HG02852 (cell line): ENCODE data around the gene LHB.
"Not testable (repeated sequence)": the region's sequence is repeated elsewhere in the genome, so short reads cannot be mapped to it uniquely, and the experiment has no call there.

ENCODE experiments used
- ATAC-seq: cut with Tn5 transposase; IDR thresholded peaks from one replicate; pipeline ENCODE4 v1.9.1; 2021; ENCODE audit warnings: mild to moderate bottlenecking, moderate library complexity; ENCODE audit not compliant: unreplicated experiment

The LHB gene

GRCh38 chr19:49038557-49039276 is 21.8 kb upstream of the LHB start:
- not testable (repeated sequence) for ATAC-seq

GRCh38 chr19:49038111-49038510 is 21.2 kb upstream of the LHB start:
- ATAC-seq, result not testable (repeated sequence)

GRCh38 chr19:49036815-49037214 is 19.9 kb upstream of the LHB start, which contains the start of gene CGB1:
TSS of gene CGB1 (minus strand) at chr19:49036895. CDS start at chr19:49036711, 184 bp downstream.
- ATAC-seq, result not testable (repeated sequence)

GRCh38 chr19:49031642-49032301 is 14.9 kb upstream of the LHB start, which contains the start of gene CGB2:
TSS of gene CGB2 (plus strand) at chr19:49031890. CDS start at chr19:49032096, 206 bp downstream.
- not testable (repeated sequence) for ATAC-seq

GRCh38 chr19:49030323-49030722 is 13.4 kb upstream of the LHB start:
- ATAC-seq, result not testable (repeated sequence)

GRCh38 chr19:49029749-49030148 is 12.9 kb upstream of the LHB start:
- ATAC-seq, result not testable (repeated sequence)

GRCh38 chr19:49028686-49029085 is 11.8 kb upstream of the LHB start:
- not testable (repeated sequence) for ATAC-seq

- ATAC-seq, result not testable (repeated sequence)
These were observed 8.7 kb upstream of the LHB start for GRCh38 chr19:49025599-49025998.

GRCh38 chr19:49025088-49025487 is 8.2 kb upstream of the LHB start:
- not testable (repeated sequence) for ATAC-seq

- ATAC-seq, result not testable (repeated sequence)
These were observed 7.3 kb upstream of the LHB start, which contains the start of gene CGB3 for GRCh38 chr19:49024233-49024632. TSS of gene CGB3 (minus strand) at chr19:49024333. CDS start at chr19:49023971, 362 bp downstream.

- no peak for ATAC-seq
These were observed 5.2 kb upstream of the LHB start for GRCh38 chr19:49022116-49022515.

GRCh38 chr19:49020931-49021895 is 4.3 kb upstream of the LHB start:
- no peak for ATAC-seq

GRCh38 chr19:49020342-49020741 is 3.5 kb upstream of the LHB start:
- no peak for ATAC-seq

GRCh38 chr19:49019242-49019932 is 2.5 kb upstream of the LHB start:
- no peak for ATAC-seq

GRCh38 chr19:49018388-49019241 is 1.7 kb upstream of the LHB start:
- ATAC-seq, result not testable (repeated sequence)

- ATAC-seq, result no peak
These were observed 918 bp upstream of the LHB start for GRCh38 chr19:49017666-49018351.

- no peak for ATAC-seq
These were observed 638 bp downstream of the LHB start for GRCh38 chr19:49016067-49016839.

GRCh38 chr19:49014870-49015255 is 2.0 kb downstream of the LHB start:
- no peak for ATAC-seq
